PC-3 (cell line): ENCODE measurements around the gene FBXO44. TPM values are rescaled to one million over a fixed set of nuclear protein-coding genes. Genes with fewer than 3 reads are reported as not detected.

ENCODE experiments used
- ATAC-seq: fragments of 200-7000 bp; cut with Tn5 transposase; 2 replicates; pipeline ENCODE4 v1.9.1; 2020; ENCODE audit warnings: mild to moderate bottlenecking, moderate library complexity
- BruUV-seq: library from RNA; stranded (reverse); fragments of 400-500 nt; replicated peaks from 2 replicates; lab custom pipeline; 2021; lab: Mats Ljungman, UMichigan
- CTCF ChIA-PET: fragments of 300-600 bp; sonication (Branson Sonifier 250); formaldehyde crosslinking; loops from one replicate; lab custom pipeline; 2022; ENCODE audit warnings: antibody characterized with exemption; lab: Charles Lee
- POLR2A ChIA-PET: fragments of 300-600 bp; sonication (Branson Sonifier 250); formaldehyde crosslinking; loops from one replicate; lab custom pipeline; 2022; ENCODE audit warnings: antibody characterized with exemption; ENCODE audit not compliant: unreplicated experiment; lab: Charles Lee
- DNase-seq: peaks from one replicate; pipeline ENCODE4 v3.0.0-alpha.2; 2015
- H2AFZ ChIP-seq: fragments of 300-600 bp; sonication (generic); 2 replicates; pipeline ENCODE4 v1.6.0; 2016; ENCODE audit warnings: antibody characterized with exemption, low read length
- H3F3A ChIP-seq: fragments of 300-600 bp; sonication (generic); one replicate; pipeline ENCODE4 v1.6.0; 2017; ENCODE audit warnings: antibody characterized with exemption, low read length, control low read depth, mild to moderate bottlenecking; ENCODE audit not compliant: unreplicated experiment
- H3K27ac ChIP-seq: fragments of 300-600 bp; sonication (generic); 2 replicates; pipeline ENCODE4 v1.5.1; 2016; ENCODE audit warnings: mild to moderate bottlenecking, low read length
- H3K27me3 ChIP-seq: fragments of 300-600 bp; sonication (generic); 2 replicates; pipeline ENCODE4 v1.6.1; 2016; ENCODE audit warnings: low read length, mixed read lengths
- H3K36me3 ChIP-seq: fragments of 300-600 bp; sonication (generic); 2 replicates; pipeline ENCODE4 v1.6.1; 2016; ENCODE audit warnings: low read depth, mixed run types, low read length, mixed read lengths
- H3K4me1 ChIP-seq: fragments of 300-600 bp; sonication (generic); 2 replicates; pipeline ENCODE4 v1.5.1; 2016; ENCODE audit warnings: low read length; ENCODE audit not compliant: insufficient read depth
- H3K4me2 ChIP-seq: fragments of 300-600 bp; sonication (generic); 2 replicates; pipeline ENCODE4 v1.6.0; 2016; ENCODE audit warnings: low read length
- H3K4me3 ChIP-seq: fragments of 300-600 bp; sonication (generic); 2 replicates; pipeline ENCODE4 v1.5.1; 2016; ENCODE audit warnings: mild to moderate bottlenecking, low read length, mixed read lengths
- H3K79me2 ChIP-seq: fragments of 300-600 bp; sonication (generic); 2 replicates; pipeline ENCODE4 v1.6.1; 2017; ENCODE audit warnings: low read length, mixed read lengths
- H3K9ac ChIP-seq: fragments of 300-600 bp; sonication (generic); 2 replicates; pipeline ENCODE4 v1.6.0; 2016; ENCODE audit warnings: mild to moderate bottlenecking, low read length
- H3K9me2 ChIP-seq: fragments of 300-600 bp; sonication (generic); replicated peaks from 2 replicates; pipeline ENCODE4 v1.6.1; 2016; ENCODE audit warnings: mixed run types, low read length, mixed read lengths
- H3K9me3 ChIP-seq: fragments of 300-600 bp; sonication (generic); 2 replicates; pipeline ENCODE4 v1.6.1; 2016; ENCODE audit warnings: low read length, mixed read lengths
- H4K20me1 ChIP-seq: fragments of 300-600 bp; sonication (generic); 2 replicates; pipeline ENCODE4 v1.6.1; 2016; ENCODE audit warnings: low read length, mixed read lengths
- EZH2 ChIP-seq: fragments of 300-600 bp; sonication (generic); IDR thresholded peaks from one replicate; pipeline ENCODE4 v1.6.1; 2017; ENCODE audit warnings: antibody characterized with exemption, mild to moderate bottlenecking, low read length; ENCODE audit not compliant: unreplicated experiment
- EZH2phosphoT487 ChIP-seq: fragments of 300-600 bp; sonication (generic); IDR thresholded peaks from 2 replicates; pipeline ENCODE4 v1.6.1; 2018; ENCODE audit warnings: mild to moderate bottlenecking, antibody characterized with exemption, low read length, borderline replicate concordance
- intact Hi-C: fragments of 100-400 bp; cut with micrococcal nuclease; formaldehyde crosslinking; loops from 2 replicates; pipeline ENCODE4 v1.9.0; 2023
- total RNA-seq: library from RNA; depleted of rRNA; stranded (reverse); fragments of >200 nt; gene quantifications from 2 replicates; pipeline ENCODE4 v1.2.3, GENCODE V29; 2014
- TF ChIP-seq, protein P1 (sequence below): fragments of 300-600 bp; sonication (generic); conservative IDR thresholded peaks from 2 replicates; pipeline ENCODE4 v1.5.1; 2017; ENCODE audit warnings: antibody characterized with exemption, low read depth, mild to moderate bottlenecking, low read length

The FBXO44 gene
- total RNA-seq, 1 experiment from 2014 or later: 23.5 TPM

DNA sequence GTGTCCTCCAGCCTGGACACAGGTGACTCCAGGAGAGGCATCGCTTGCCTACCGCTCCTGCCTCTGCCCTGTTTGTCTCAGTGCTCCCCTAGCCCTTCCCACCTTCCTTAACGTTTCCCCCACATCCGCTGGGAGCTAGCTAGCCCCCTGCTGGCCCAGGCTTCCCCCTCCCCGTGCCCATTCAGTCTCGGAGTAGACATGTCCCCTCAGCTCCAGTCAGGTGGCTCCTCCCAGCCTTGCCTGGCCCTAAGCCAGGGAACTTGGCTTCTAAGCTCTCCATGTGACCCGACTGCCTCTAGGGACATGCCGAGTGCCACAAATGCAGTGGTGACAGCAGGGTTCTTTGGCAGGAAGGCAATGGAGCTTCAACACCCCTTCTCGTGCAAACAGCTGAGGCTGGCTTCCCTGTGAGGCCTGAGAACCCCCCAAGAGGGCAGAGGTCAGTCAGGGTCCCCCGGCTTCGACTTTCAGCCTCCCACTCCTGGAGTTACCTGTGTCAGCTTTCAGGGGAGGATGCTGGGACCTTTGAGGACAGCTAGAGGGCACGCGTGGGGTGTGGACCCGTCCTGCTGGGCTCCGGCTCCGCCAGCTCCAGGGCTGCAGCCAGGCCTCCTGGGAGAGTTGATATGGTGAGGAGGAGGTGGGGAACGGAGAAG lies 53.1 kb downstream of the FBXO44 start:
- DNase-seq (no peak), ATAC-seq (no peak)
- no peak overlapping the region for H3K4me2 ChIP-seq
- H3K9me2 ChIP-seq: no peaks in the 10 kb centered on the region
- POLR2A ChIA-PET: no interaction called here
- H3K4me1 ChIP-seq: no peaks in the 10 kb centered on the region
- CTCF ChIA-PET: no interaction called here
- no peak overlapping the region for H2AFZ ChIP-seq
- peaks cover 3% of the 10 kb centered on the region; the same call in 1 of the 2 replicates for H3K27me3 ChIP-seq
- H3K4me3 ChIP-seq: no peak overlapping the region
- no peaks in the 10 kb centered on the region for H3F3A ChIP-seq
- H3K36me3 ChIP-seq: no peaks in the 10 kb centered on the region
- H4K20me1 ChIP-seq: no peaks in the 10 kb centered on the region
- no peaks in the 10 kb centered on the region for H3K9me3 ChIP-seq
- no TSS peak for BruUV-seq
- no peaks in the 10 kb centered on the region for H3K79me2 ChIP-seq
- no peak for TF ChIP-seq EZH2phosphoT487
- TF ChIP-seq, protein P1, sequence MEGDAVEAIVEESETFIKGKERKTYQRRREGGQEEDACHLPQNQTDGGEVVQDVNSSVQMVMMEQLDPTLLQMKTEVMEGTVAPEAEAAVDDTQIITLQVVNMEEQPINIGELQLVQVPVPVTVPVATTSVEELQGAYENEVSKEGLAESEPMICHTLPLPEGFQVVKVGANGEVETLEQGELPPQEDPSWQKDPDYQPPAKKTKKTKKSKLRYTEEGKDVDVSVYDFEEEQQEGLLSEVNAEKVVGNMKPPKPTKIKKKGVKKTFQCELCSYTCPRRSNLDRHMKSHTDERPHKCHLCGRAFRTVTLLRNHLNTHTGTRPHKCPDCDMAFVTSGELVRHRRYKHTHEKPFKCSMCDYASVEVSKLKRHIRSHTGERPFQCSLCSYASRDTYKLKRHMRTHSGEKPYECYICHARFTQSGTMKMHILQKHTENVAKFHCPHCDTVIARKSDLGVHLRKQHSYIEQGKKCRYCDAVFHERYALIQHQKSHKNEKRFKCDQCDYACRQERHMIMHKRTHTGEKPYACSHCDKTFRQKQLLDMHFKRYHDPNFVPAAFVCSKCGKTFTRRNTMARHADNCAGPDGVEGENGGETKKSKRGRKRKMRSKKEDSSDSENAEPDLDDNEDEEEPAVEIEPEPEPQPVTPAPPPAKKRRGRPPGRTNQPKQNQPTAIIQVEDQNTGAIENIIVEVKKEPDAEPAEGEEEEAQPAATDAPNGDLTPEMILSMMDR: no peak
- no peak for TF ChIP-seq EZH2
- intact Hi-C loops: no loop called here
- H3K9ac ChIP-seq: no peak overlapping the region
- no peak overlapping the region for H3K27ac ChIP-seq

DNA sequence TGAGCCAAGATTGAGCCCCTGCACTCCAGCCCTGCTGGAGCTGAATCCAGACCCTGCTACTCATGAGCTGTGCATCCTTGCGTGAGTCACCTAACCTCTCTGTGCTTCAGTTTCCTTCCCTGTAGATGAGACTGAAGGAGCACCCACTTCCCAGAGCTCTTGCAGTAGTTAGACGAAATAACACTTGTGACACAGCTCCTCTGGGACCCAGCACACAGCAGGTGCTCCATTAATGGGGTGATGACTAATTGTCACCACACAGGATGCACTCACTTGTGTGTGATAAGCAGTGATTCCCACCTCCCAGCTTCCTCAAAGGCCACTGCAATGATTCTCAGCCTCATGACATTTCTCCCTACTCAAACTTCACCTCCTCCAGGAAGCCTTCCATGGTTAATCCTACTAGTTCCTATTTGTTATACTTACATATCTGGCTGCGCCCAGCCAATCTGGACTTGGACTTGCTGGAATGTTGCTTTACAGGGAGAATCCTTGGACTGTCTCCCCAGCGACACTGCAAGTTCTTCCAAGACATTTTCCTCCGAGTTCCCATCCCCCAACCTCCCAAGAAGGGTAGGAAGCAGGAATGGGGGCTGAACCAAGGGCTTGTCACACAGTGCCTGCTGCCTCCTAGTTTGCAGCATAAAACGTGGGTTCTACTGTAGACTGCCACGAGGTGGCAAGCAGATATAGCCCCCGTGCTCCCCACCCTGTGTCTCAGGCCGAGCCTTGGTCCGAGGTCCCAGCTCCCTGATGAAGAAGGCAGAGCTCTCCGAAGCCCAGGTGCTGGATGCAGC lies 54.1 kb downstream of the FBXO44 start:
- Histone ChIP-seq H3K9ac (no peak overlapping the region), H4K20me1 (no peaks in the 10 kb centered on the region), H3K9me3 (no peaks in the 10 kb centered on the region), H3K27me3 (no peaks in the 10 kb centered on the region), H3K9me2 (no peaks in the 10 kb centered on the region), H3K4me3 (no peak overlapping the region), H3K36me3 (no peaks in the 10 kb centered on the region), H2AFZ (no peak overlapping the region), H3K4me2 (no peak overlapping the region), H3K4me1 (no peaks in the 10 kb centered on the region), H3F3A (no peaks in the 10 kb centered on the region), H3K79me2 (no peaks in the 10 kb centered on the region), H3K27ac (no peak overlapping the region)
- ChIA-PET POLR2A (no interaction called here), CTCF (no interaction called here)
- peak; percentile 32; the same call in 1 of the 2 replicates for ATAC-seq
- intact Hi-C loops: no loop called here
- DNase-seq: peak; percentile 11
- TF ChIP-seq EZH2phosphoT487 (no peak), EZH2 (no peak)
- TF ChIP-seq, protein P1: no peak
- BruUV-seq: no TSS peak

DNA sequence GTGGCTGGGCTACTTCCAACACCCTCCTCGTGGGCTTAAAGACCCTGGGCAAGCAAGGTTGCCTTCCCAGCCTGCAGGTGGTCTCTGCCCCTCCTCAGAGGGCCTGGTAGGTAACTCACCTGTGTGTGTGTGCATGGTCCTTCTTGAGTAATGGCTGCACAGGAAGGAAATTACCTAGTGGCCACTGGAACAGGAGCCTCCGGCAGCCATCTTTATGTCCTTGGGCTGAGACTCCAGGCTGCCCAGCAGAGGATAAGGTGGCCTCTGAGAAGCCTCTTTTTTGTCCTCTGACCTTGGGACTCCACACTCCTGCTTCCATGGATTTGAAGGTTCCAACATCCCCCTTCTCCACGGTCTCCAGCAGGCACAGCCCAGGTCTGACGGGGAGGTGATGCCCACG lies 56.8 kb downstream of the FBXO44 start:
- Histone ChIP-seq H2AFZ (no peak overlapping the region), H3K4me1 (no peaks in the 10 kb centered on the region), H3K4me2 (no peak overlapping the region), H3K9ac (no peak overlapping the region), H3K27ac (no peak overlapping the region), H3K27me3 (0 out of 2 replicates have a peak, but pooled peaks cover 3% of the 10 kb centered on the region), H3K79me2 (no peaks in the 10 kb centered on the region), H3K9me3 (no peaks in the 10 kb centered on the region), H4K20me1 (no peaks in the 10 kb centered on the region), H3F3A (no peaks in the 10 kb centered on the region), H3K9me2 (no peaks in the 10 kb centered on the region), H3K4me3 (no peak overlapping the region), H3K36me3 (no peaks in the 10 kb centered on the region)
- TF ChIP-seq EZH2phosphoT487 (no peak), EZH2 (no peak)
- TF ChIP-seq, protein P1: no peak
- ATAC-seq (no peak), DNase-seq (no peak)
- intact Hi-C loops: no loop called here
- ChIA-PET CTCF (interaction anchor here (1.0 kb wide), 1 partner anchor 48 kb away, joined by 3 read pairs; the partner anchor contains the start of gene FBXO6), POLR2A (no interaction called here)
- BruUV-seq: no TSS peak
